ENCODE data around the gene FGR. TPM values are rescaled to one million over a fixed set of nuclear protein-coding genes. Genes with fewer than 3 reads are reported as not detected.

The FGR gene
- total and polyA plus RNA-seq, 2 of the 13 experiments (the other 11 are each of a cell fraction or from before 2014, with no cell fraction given) = not detected

GRCh38 chr1:27563591-27564471, 71.2 kb downstream of the FGR start (continued):
- no peak for TF ChIP-seq ZSCAN5A (CRISPR knock-in tag; IDR thresholded peaks at IDR 0.05; ENCODE audit: borderline replicate concordance)
- peak; percentile 75; the same call in 1 of the 2 replicates for TF ChIP-seq ZNF275 (CRISPR knock-in tag; IDR thresholded peaks at IDR 0.05; ENCODE audit: borderline replicate concordance)
- TF ChIP-seq ZNF770 (CRISPR knock-in tag; IDR thresholded peaks at IDR 0.05) = peak; percentile 79; the same call in 1 of the 2 replicates
- TF ChIP-seq PHB2 (IDR thresholded peaks at IDR 0.05; ENCODE audit: partially characterized antibody) = no peak
- peak; percentile 95 for TF ChIP-seq ZBTB20 (CRISPR knock-in tag; IDR thresholded peaks at IDR 0.05; ENCODE audit: borderline replicate concordance, low read depth)
- TF ChIP-seq POLR2G (IDR thresholded peaks at IDR 0.05; ENCODE audit: low read depth, low read length) = peak; percentile 49
- peak; percentile 56 for TF ChIP-seq GATAD1 (CRISPR knock-in tag; IDR thresholded peaks at IDR 0.05)
- TF ChIP-seq CSRNP2 (CRISPR knock-in tag; conservative IDR thresholded peaks at IDR 0.05; ENCODE audit: low read depth) = no peak
- TF ChIP-seq KDM3A (CRISPR knock-in tag; IDR thresholded peaks at IDR 0.05; ENCODE audit: low read depth) = peak; percentile 69; the same call in 1 of the 2 replicates
- no peak for TF ChIP-seq ZNF878 (CRISPR knock-in tag; IDR thresholded peaks at IDR 0.05)
- peak; percentile 79 for TF ChIP-seq SKI (IDR thresholded peaks at IDR 0.05; ENCODE audit: partially characterized antibody)
- no peak for TF ChIP-seq TMF1 (CRISPR knock-in tag; IDR thresholded peaks at IDR 0.05; ENCODE audit: low read depth)
- 0 out of 2 replicates have a peak, but pooled peaks have one; percentile 73 for TF ChIP-seq ZNF704 (CRISPR knock-in tag; IDR thresholded peaks at IDR 0.05; ENCODE audit: borderline replicate concordance)
- TF ChIP-seq RXRB (CRISPR knock-in tag; IDR thresholded peaks at IDR 0.05; ENCODE audit: borderline replicate concordance) = peak; percentile 96
- peak; percentile 72 for TF ChIP-seq CCAR2 (optimal IDR thresholded peaks at IDR 0.05; ENCODE audit: low read depth, low read length)
- TF ChIP-seq TBP (CRISPR knock-in tag; IDR thresholded peaks at IDR 0.05) = no peak
- TF ChIP-seq ZNF644 (CRISPR knock-in tag; IDR thresholded peaks at IDR 0.05; ENCODE audit: low read depth) = peak; percentile 53; the same call in 1 of the 2 replicates
- TF ChIP-seq EZH2 (conservative IDR thresholded peaks at IDR 0.05; ENCODE audit: low read depth, low read length) = no peak
- TF ChIP-seq ZNF660 (CRISPR knock-in tag; IDR thresholded peaks at IDR 0.05; ENCODE audit: borderline replicate concordance, low read depth) = no peak
- TF ChIP-seq TAF15 (IDR thresholded peaks at IDR 0.05; ENCODE audit: low read depth, low read length, poor library complexity, severe bottlenecking) = no peak
- no peak for TF ChIP-seq ZNF766 (CRISPR knock-in tag; IDR thresholded peaks at IDR 0.05; ENCODE audit: borderline replicate concordance)
